ENCODE measurements around the gene TMEM222.

DNA sequence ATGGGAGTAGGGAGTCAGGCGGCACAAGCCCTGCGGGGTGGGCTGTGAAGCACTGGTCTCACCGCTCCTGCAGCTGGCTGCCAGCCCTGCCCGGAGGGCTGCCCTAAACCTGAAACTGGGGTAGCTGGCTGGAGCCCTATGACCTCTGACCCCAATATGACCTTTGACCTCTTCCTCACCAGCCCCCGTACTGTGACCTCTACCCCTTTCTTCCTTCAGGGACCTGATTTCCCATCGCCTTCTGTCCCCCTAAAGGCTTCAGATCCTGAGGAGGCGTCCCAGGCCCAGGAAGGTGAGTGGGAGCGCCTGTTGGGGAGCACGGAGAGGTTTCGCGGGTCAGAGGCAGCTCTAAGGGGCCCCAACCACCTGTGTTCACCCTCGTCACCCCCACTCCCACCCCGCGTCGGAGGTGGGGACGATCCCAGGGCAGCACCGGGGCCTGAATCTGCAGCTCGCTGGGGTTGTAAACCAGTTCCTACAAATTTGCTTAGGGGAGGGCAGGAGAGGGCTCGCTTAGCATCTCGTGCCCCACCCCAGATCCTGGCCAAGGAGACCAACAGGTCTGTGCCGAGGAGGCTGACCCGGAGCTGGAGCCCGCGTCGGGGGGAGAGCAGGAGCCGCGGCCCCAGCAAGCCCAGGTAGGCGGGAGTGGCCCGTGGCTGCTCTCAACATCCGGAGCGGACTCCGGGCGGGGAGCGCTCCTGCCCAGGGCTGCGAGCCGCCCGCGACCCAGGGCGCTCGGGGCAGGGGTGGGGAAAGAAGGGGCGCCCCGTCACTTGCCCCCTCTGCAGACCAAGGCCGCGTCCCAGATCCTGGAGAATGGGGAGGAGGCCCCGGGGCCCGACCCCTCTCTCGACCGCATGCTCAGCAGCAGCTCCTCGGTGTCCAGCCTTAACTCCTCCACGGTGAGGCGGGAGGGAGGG, 27.2 kb downstream of the TMEM222 start:
- TF ChIP-seq, protein P1, sequence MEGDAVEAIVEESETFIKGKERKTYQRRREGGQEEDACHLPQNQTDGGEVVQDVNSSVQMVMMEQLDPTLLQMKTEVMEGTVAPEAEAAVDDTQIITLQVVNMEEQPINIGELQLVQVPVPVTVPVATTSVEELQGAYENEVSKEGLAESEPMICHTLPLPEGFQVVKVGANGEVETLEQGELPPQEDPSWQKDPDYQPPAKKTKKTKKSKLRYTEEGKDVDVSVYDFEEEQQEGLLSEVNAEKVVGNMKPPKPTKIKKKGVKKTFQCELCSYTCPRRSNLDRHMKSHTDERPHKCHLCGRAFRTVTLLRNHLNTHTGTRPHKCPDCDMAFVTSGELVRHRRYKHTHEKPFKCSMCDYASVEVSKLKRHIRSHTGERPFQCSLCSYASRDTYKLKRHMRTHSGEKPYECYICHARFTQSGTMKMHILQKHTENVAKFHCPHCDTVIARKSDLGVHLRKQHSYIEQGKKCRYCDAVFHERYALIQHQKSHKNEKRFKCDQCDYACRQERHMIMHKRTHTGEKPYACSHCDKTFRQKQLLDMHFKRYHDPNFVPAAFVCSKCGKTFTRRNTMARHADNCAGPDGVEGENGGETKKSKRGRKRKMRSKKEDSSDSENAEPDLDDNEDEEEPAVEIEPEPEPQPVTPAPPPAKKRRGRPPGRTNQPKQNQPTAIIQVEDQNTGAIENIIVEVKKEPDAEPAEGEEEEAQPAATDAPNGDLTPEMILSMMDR (conservative IDR thresholded peaks at IDR 0.05; ENCODE audit: low read length) = no peak
- TF ChIP-seq EZH2phosphoT487 (IDR thresholded peaks at IDR 0.05; ENCODE audit: borderline replicate concordance) = no peak

Measured in Loucy (cell line).